Neural cell (in vitro differentiated cells): ENCODE data around the gene CORO2A. TPM values are rescaled to one million over a fixed set of nuclear protein-coding genes. Genes with fewer than 3 reads are reported as not detected.
"Not testable (repeated sequence)": the region's sequence is repeated elsewhere in the genome, so short reads cannot be mapped to it uniquely, and the experiment has no call there.

Source experiments
- H2AFZ ChIP-seq: fragments of 200-600, 300-800 bp; sonication (generic), shearing (Covaris generic); 2 replicates; pipeline ENCODE4 v1.6.0; 2014; ENCODE audit warnings: low read depth, mild to moderate bottlenecking, antibody characterized with exemption, low read length, moderate library complexity
- H3F3A ChIP-seq: fragments of 200-600 bp; shearing (Covaris generic); 2 replicates; pipeline ENCODE4 v1.6.1; 2016; ENCODE audit warnings: mild to moderate bottlenecking, moderate library complexity, mixed read lengths, antibody characterized with exemption, low read length; ENCODE audit not compliant: insufficient read depth, poor library complexity, severe bottlenecking
- H3K27ac ChIP-seq: fragments of 200-600, 300-800 bp; sonication (generic), shearing (Covaris generic); 2 replicates; pipeline ENCODE4 v1.5.1; 2014; ENCODE audit warnings: mild to moderate bottlenecking, low read length, moderate library complexity
- H3K27me3 ChIP-seq: fragments of 300-800, 200-600 bp; sonication (generic), shearing (Covaris generic); 2 replicates; pipeline ENCODE4 v1.6.0; 2014; ENCODE audit warnings: mild to moderate bottlenecking, low read depth, low read length, moderate library complexity; ENCODE audit not compliant: insufficient read depth
- H3K36me3 ChIP-seq: fragments of 300-800, 200-600 bp; sonication (generic), shearing (Covaris generic); 2 replicates; pipeline ENCODE4 v1.5.1; 2014; ENCODE audit warnings: mild to moderate bottlenecking, antibody characterized with exemption, low read length, moderate library complexity; ENCODE audit not compliant: insufficient read depth
- H3K4me2 ChIP-seq: fragments of 300-800, 200-600 bp; sonication (generic), shearing (Covaris generic); 2 replicates; pipeline ENCODE4 v1.6.0; 2014; ENCODE audit warnings: mild to moderate bottlenecking, low read length
- H3K4me3 ChIP-seq: fragments of 300-800, 200-600 bp; sonication (generic), shearing (Covaris generic); 2 replicates; pipeline ENCODE4 v1.5.1; 2014; ENCODE audit warnings: mild to moderate bottlenecking, low read length, moderate library complexity
- H3K79me2 ChIP-seq: fragments of 200-600 bp; shearing (Covaris generic); replicated peaks from 2 replicates; pipeline ENCODE4 v1.6.0; 2014; ENCODE audit warnings: mild to moderate bottlenecking, low read length, moderate library complexity; ENCODE audit not compliant: insufficient read depth
- H3K9ac ChIP-seq: fragments of 300-800, 200-600 bp; sonication (generic), shearing (Covaris generic); 2 replicates; pipeline ENCODE4 v1.6.1; 2016; ENCODE audit warnings: mild to moderate bottlenecking, low read length, mixed read lengths
- H3K9me2 ChIP-seq: fragments of 200-600 bp; shearing (Covaris generic); 2 replicates; pipeline ENCODE4 v1.6.1; 2016; ENCODE audit warnings: mild to moderate bottlenecking, low read length, mixed read lengths; ENCODE audit not compliant: insufficient read depth
- H3K9me3 ChIP-seq: fragments of 200-600, 300-800 bp; sonication (generic), shearing (Covaris generic); 2 replicates; pipeline ENCODE4 v1.6.1; 2016; ENCODE audit warnings: mild to moderate bottlenecking, mixed run types, low read length, moderate library complexity, mixed read lengths
- H4K20me1 ChIP-seq: fragments of 200-600 bp; shearing (Covaris generic); 2 replicates; pipeline ENCODE4 v1.6.1; 2016; ENCODE audit warnings: mild to moderate bottlenecking, mixed run types; ENCODE audit not compliant: insufficient read depth
- EP300 ChIP-seq: fragments of 450-650 bp; conservative IDR thresholded peaks from 2 replicates; pipeline ENCODE4 v1.6.1; 2014; ENCODE audit warnings: antibody characterized with exemption, mild to moderate bottlenecking, moderate library complexity; ENCODE audit not compliant: poor library complexity, severe bottlenecking
- EZH2 ChIP-seq: fragments of 200-600, 300-800 bp; shearing (Covaris generic), sonication (generic); IDR thresholded peaks from 2 replicates; pipeline ENCODE4 v1.6.1; 2014; ENCODE audit warnings: antibody characterized with exemption, low read length, borderline replicate concordance, mild to moderate bottlenecking; ENCODE audit not compliant: insufficient read depth, poor library complexity, severe bottlenecking
- MXI1 ChIP-seq: fragments of 450-650 bp; conservative IDR thresholded peaks from 2 replicates; pipeline ENCODE4 v1.6.1; 2014; ENCODE audit warnings: antibody characterized with exemption, mild to moderate bottlenecking; ENCODE audit not compliant: poor library complexity, severe bottlenecking
- POLR2AphosphoS5 ChIP-seq: IDR thresholded peaks from 2 replicates; pipeline ENCODE4 v1.6.1; 2012
- RAD21 ChIP-seq: fragments of 450-650 bp; conservative IDR thresholded peaks from 2 replicates; pipeline ENCODE4 v1.6.1; 2014; ENCODE audit warnings: antibody characterized with exemption, mild to moderate bottlenecking, moderate library complexity
- SMC3 ChIP-seq: fragments of 450-650 bp; conservative IDR thresholded peaks from 2 replicates; pipeline ENCODE4 v1.6.1; 2014; ENCODE audit warnings: antibody characterized with exemption, mild to moderate bottlenecking, moderate library complexity; ENCODE audit not compliant: poor library complexity
- TAF1 ChIP-seq: IDR thresholded peaks from 2 replicates; pipeline ENCODE4 v1.6.1; 2012; ENCODE audit warnings: low read depth
- polyA plus RNA-seq: library from polyadenylated mRNA; depleted of rRNA; stranded (reverse); fragments of >200 nt; gene quantifications from 2 replicates; pipeline ENCODE4 v1.2.3, GENCODE V29; 2014
- TF ChIP-seq, protein P1 (sequence below): fragments of 450-650 bp; IDR thresholded peaks from 2 replicates; pipeline ENCODE4 v1.5.1; 2014; ENCODE audit warnings: antibody characterized with exemption, mild to moderate bottlenecking, moderate library complexity; ENCODE audit not compliant: poor library complexity, severe bottlenecking
- TF ChIP-seq, protein P2 (sequence below): IDR thresholded peaks from 2 replicates; pipeline ENCODE4 v1.6.1; 2012; ENCODE audit warnings: borderline replicate concordance

CORO2A gene
- polyA plus RNA-seq, 1 donor from 2014 or later: 1.9 TPM

DNA sequence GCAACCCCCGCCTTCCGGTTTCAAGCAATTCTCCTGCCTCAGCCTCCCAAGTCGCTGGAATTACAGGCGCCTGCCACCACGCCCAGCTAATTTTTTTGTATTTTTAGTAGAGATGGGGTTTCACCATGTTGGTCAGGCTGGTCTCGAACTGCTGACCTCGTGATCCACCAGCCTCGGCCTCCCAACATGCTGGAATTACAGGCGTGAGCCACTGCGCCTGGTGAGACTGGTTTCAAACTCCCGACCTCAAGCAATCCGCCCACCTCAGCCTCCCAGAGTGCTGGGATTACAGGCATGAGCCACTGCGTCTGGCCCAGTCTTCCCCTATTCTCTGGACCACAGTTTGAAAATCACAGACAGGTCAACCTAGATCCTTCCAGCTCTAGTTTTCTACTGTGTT is 68.3 kb downstream of the CORO2A start:
- not testable (repeated sequence) for H2AFZ ChIP-seq, H3K4me2 ChIP-seq, H3K9ac ChIP-seq

DNA sequence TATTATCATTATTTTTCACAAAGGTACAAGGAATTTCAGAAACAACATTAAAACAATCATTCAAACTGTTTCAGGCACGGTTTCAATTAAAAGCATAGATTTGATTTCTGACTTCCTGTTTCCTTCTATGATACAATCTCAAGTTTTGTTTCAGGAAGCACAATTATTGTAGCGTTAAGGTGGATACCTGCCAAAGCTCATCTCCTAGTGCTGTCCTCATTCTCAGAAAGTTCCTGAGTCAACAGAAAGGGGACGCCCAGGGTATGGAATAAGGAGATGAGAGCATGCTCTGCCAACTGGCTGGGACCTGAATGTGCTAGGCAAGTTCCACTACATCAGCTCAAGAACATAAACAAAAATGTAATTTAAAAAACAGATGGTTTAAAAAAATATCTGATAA is 71.4 kb downstream of the CORO2A start:
- H3K9ac ChIP-seq: no peak overlapping the region
- no peaks in the 10 kb centered on the region for H3F3A ChIP-seq
- H3K79me2 ChIP-seq: no peaks in the 10 kb centered on the region
- no peak overlapping the region for H2AFZ ChIP-seq
- no peak overlapping the region for H3K4me3 ChIP-seq
- H3K27ac ChIP-seq: no peak overlapping the region
- H3K9me2 ChIP-seq: no peaks in the 10 kb centered on the region
- H3K36me3 ChIP-seq: no peaks in the 10 kb centered on the region
- no peaks in the 10 kb centered on the region for H4K20me1 ChIP-seq
- H3K4me2 ChIP-seq: no peak overlapping the region
- no peaks in the 10 kb centered on the region for H3K9me3 ChIP-seq
- TF ChIP-seq, protein P1, sequence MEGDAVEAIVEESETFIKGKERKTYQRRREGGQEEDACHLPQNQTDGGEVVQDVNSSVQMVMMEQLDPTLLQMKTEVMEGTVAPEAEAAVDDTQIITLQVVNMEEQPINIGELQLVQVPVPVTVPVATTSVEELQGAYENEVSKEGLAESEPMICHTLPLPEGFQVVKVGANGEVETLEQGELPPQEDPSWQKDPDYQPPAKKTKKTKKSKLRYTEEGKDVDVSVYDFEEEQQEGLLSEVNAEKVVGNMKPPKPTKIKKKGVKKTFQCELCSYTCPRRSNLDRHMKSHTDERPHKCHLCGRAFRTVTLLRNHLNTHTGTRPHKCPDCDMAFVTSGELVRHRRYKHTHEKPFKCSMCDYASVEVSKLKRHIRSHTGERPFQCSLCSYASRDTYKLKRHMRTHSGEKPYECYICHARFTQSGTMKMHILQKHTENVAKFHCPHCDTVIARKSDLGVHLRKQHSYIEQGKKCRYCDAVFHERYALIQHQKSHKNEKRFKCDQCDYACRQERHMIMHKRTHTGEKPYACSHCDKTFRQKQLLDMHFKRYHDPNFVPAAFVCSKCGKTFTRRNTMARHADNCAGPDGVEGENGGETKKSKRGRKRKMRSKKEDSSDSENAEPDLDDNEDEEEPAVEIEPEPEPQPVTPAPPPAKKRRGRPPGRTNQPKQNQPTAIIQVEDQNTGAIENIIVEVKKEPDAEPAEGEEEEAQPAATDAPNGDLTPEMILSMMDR: no peak
- TF ChIP-seq RAD21 (no peak), MXI1 (no peak), EP300 (no peak), TAF1 (no peak), EZH2 (no peak), SMC3 (no peak), POLR2AphosphoS5 (no peak)
- TF ChIP-seq, protein P2, sequence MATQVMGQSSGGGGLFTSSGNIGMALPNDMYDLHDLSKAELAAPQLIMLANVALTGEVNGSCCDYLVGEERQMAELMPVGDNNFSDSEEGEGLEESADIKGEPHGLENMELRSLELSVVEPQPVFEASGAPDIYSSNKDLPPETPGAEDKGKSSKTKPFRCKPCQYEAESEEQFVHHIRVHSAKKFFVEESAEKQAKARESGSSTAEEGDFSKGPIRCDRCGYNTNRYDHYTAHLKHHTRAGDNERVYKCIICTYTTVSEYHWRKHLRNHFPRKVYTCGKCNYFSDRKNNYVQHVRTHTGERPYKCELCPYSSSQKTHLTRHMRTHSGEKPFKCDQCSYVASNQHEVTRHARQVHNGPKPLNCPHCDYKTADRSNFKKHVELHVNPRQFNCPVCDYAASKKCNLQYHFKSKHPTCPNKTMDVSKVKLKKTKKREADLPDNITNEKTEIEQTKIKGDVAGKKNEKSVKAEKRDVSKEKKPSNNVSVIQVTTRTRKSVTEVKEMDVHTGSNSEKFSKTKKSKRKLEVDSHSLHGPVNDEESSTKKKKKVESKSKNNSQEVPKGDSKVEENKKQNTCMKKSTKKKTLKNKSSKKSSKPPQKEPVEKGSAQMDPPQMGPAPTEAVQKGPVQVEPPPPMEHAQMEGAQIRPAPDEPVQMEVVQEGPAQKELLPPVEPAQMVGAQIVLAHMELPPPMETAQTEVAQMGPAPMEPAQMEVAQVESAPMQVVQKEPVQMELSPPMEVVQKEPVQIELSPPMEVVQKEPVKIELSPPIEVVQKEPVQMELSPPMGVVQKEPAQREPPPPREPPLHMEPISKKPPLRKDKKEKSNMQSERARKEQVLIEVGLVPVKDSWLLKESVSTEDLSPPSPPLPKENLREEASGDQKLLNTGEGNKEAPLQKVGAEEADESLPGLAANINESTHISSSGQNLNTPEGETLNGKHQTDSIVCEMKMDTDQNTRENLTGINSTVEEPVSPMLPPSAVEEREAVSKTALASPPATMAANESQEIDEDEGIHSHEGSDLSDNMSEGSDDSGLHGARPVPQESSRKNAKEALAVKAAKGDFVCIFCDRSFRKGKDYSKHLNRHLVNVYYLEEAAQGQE: no peak
- H3K27me3 ChIP-seq: peaks cover 15% of the 10 kb centered on the region

More for the DNA sequence above, 68.3 kb downstream of the CORO2A start:
- H3K27ac ChIP-seq, H3K79me2 ChIP-seq, H4K20me1 ChIP-seq, H3K9me2 ChIP-seq, H3F3A ChIP-seq, H3K9me3 ChIP-seq, H3K4me3 ChIP-seq, H3K27me3 ChIP-seq, H3K36me3 ChIP-seq: not testable (repeated sequence)

DNA sequence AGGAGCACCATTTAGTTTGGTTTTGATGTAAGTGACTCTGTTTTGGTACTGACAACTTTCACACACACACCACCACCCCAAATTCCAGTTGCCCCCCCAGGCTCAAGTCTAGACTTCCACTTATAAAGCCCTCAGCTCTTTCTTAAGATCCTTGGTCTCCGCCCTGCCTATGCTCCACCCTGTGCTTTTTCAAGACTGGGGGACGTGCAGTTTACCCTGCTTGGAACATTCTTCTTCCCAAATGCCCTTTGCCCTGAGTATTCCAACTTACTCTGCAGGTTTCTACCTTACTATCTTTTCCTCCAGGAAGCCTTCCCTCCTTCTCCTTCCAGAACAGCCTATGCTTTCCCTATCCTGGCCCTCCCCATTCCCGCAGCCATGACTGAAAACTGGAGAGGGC is 72.0 kb downstream of the CORO2A start:
- no peaks in the 10 kb centered on the region for H3K9me2 ChIP-seq
- no peaks in the 10 kb centered on the region for H3F3A ChIP-seq
- no peaks in the 10 kb centered on the region for H3K9me3 ChIP-seq
- H3K9ac ChIP-seq: no peak overlapping the region
- no peaks in the 10 kb centered on the region for H4K20me1 ChIP-seq
- H3K27ac ChIP-seq: no peak overlapping the region
- H3K27me3 ChIP-seq: peaks cover 15% of the 10 kb centered on the region
- H3K4me3 ChIP-seq: no peak overlapping the region
- TF ChIP-seq, protein P2: no peak
- TF ChIP-seq TAF1 (no peak), EP300 (no peak), EZH2 (no peak), POLR2AphosphoS5 (no peak), SMC3 (no peak), RAD21 (no peak), MXI1 (no peak)
- TF ChIP-seq, protein P1: no peak
- no peak overlapping the region for H2AFZ ChIP-seq
- H3K4me2 ChIP-seq: no peak overlapping the region
- H3K36me3 ChIP-seq: no peaks in the 10 kb centered on the region
- no peaks in the 10 kb centered on the region for H3K79me2 ChIP-seq
